Measurements from ENCODE around the gene LIN37. TPM values are rescaled to one million over a fixed set of nuclear protein-coding genes. Genes with fewer than 3 reads are reported as not detected.

The LIN37 gene
- total and polyA plus RNA-seq, 9 of the 15 experiments (the other 6 are each of a cell fraction or from before 2014, with no cell fraction given), result 1.2 to 12.5 (median 8.6) TPM

DNA sequence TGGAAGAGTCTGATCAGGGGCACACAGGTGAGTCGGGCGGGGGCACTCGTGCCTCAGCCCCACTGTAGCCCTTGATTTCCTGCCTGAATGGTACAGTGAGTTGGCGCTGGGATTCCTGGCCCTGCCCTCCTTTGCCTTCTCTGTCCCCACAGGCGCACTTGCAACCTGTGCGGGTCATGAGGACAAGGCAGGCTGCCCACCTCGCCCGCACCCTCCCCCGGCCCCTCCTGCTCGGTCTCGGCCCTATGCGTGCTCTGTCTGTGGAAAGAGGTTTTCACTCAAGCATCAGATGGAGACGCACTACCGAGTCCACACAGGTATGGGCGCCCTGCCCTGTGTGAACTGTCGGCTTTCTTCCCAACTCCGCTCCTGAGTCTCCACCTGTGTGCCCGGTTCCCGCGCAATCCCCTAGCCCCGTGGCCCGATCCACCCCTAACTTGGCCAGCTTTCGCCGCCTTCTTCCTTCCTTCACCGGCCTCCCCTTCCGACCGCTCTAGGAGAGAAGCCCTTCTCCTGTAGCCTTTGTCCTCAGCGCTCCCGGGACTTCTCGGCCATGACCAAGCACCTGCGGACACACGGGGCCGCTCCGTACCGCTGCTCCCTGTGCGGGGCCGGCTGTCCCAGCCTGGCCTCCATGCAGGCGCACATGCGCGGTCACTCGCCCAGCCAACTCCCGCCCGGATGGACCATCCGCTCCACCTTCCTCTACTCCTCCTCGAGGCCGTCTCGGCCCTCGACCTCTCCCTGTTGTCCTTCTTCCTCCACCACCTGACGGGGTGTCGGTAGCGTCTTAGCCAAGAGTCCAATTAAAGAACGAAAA, 32.2 kb upstream of the LIN37 start (continued):
- TF ChIP-seq, protein P1, sequence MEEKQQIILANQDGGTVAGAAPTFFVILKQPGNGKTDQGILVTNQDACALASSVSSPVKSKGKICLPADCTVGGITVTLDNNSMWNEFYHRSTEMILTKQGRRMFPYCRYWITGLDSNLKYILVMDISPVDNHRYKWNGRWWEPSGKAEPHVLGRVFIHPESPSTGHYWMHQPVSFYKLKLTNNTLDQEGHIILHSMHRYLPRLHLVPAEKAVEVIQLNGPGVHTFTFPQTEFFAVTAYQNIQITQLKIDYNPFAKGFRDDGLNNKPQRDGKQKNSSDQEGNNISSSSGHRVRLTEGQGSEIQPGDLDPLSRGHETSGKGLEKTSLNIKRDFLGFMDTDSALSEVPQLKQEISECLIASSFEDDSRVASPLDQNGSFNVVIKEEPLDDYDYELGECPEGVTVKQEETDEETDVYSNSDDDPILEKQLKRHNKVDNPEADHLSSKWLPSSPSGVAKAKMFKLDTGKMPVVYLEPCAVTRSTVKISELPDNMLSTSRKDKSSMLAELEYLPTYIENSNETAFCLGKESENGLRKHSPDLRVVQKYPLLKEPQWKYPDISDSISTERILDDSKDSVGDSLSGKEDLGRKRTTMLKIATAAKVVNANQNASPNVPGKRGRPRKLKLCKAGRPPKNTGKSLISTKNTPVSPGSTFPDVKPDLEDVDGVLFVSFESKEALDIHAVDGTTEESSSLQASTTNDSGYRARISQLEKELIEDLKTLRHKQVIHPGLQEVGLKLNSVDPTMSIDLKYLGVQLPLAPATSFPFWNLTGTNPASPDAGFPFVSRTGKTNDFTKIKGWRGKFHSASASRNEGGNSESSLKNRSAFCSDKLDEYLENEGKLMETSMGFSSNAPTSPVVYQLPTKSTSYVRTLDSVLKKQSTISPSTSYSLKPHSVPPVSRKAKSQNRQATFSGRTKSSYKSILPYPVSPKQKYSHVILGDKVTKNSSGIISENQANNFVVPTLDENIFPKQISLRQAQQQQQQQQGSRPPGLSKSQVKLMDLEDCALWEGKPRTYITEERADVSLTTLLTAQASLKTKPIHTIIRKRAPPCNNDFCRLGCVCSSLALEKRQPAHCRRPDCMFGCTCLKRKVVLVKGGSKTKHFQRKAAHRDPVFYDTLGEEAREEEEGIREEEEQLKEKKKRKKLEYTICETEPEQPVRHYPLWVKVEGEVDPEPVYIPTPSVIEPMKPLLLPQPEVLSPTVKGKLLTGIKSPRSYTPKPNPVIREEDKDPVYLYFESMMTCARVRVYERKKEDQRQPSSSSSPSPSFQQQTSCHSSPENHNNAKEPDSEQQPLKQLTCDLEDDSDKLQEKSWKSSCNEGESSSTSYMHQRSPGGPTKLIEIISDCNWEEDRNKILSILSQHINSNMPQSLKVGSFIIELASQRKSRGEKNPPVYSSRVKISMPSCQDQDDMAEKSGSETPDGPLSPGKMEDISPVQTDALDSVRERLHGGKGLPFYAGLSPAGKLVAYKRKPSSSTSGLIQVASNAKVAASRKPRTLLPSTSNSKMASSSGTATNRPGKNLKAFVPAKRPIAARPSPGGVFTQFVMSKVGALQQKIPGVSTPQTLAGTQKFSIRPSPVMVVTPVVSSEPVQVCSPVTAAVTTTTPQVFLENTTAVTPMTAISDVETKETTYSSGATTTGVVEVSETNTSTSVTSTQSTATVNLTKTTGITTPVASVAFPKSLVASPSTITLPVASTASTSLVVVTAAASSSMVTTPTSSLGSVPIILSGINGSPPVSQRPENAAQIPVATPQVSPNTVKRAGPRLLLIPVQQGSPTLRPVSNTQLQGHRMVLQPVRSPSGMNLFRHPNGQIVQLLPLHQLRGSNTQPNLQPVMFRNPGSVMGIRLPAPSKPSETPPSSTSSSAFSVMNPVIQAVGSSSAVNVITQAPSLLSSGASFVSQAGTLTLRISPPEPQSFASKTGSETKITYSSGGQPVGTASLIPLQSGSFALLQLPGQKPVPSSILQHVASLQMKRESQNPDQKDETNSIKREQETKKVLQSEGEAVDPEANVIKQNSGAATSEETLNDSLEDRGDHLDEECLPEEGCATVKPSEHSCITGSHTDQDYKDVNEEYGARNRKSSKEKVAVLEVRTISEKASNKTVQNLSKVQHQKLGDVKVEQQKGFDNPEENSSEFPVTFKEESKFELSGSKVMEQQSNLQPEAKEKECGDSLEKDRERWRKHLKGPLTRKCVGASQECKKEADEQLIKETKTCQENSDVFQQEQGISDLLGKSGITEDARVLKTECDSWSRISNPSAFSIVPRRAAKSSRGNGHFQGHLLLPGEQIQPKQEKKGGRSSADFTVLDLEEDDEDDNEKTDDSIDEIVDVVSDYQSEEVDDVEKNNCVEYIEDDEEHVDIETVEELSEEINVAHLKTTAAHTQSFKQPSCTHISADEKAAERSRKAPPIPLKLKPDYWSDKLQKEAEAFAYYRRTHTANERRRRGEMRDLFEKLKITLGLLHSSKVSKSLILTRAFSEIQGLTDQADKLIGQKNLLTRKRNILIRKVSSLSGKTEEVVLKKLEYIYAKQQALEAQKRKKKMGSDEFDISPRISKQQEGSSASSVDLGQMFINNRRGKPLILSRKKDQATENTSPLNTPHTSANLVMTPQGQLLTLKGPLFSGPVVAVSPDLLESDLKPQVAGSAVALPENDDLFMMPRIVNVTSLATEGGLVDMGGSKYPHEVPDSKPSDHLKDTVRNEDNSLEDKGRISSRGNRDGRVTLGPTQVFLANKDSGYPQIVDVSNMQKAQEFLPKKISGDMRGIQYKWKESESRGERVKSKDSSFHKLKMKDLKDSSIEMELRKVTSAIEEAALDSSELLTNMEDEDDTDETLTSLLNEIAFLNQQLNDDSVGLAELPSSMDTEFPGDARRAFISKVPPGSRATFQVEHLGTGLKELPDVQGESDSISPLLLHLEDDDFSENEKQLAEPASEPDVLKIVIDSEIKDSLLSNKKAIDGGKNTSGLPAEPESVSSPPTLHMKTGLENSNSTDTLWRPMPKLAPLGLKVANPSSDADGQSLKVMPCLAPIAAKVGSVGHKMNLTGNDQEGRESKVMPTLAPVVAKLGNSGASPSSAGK (IDR thresholded peaks at IDR 0.05), result peak; percentile 89
- TF ChIP-seq POLR2AphosphoS2 (IDR thresholded peaks at IDR 0.05; ENCODE audit: low read length) (no peak), KDM4B (IDR thresholded peaks at IDR 0.05; ENCODE audit: borderline replicate concordance in 2 of 2, low read depth in 1 of 2) (no peak), SMARCC2 (IDR thresholded peaks at IDR 0.05; ENCODE audit: low read depth) (no peak), HDAC8 (tag; IDR thresholded peaks at IDR 0.05) (0 out of 2 replicates have a peak, but pooled peaks have one; percentile 28), RFX7 (CRISPR knock-in tag; IDR thresholded peaks at IDR 0.05) (no peak), JUN (IDR thresholded peaks at IDR 0.05; ENCODE audit: borderline replicate concordance, low read depth, low read length) (no peak), JUN (CRISPR knock-in tag; IDR thresholded peaks at IDR 0.05; ENCODE audit: borderline replicate concordance) (0 out of 2 replicates have a peak, but pooled peaks have one; percentile 8), SRSF7 (optimal IDR thresholded peaks at IDR 0.05; ENCODE audit: low read depth, low read length) (no peak), L3MBTL2 (IDR thresholded peaks at IDR 0.05) (peak; percentile 94), DDX20 (tag; IDR thresholded peaks at IDR 0.05; ENCODE audit: low read depth) (no peak), GATA2 (CRISPR knock-in tag; IDR thresholded peaks at IDR 0.05) (no peak), RBM14 (IDR thresholded peaks at IDR 0.05; ENCODE audit: borderline replicate concordance, insufficient read depth, low read depth, low read length) (no peak), ZNF316 (IDR thresholded peaks at IDR 0.05) (no peak)
- TF ChIP-seq, protein P2, sequence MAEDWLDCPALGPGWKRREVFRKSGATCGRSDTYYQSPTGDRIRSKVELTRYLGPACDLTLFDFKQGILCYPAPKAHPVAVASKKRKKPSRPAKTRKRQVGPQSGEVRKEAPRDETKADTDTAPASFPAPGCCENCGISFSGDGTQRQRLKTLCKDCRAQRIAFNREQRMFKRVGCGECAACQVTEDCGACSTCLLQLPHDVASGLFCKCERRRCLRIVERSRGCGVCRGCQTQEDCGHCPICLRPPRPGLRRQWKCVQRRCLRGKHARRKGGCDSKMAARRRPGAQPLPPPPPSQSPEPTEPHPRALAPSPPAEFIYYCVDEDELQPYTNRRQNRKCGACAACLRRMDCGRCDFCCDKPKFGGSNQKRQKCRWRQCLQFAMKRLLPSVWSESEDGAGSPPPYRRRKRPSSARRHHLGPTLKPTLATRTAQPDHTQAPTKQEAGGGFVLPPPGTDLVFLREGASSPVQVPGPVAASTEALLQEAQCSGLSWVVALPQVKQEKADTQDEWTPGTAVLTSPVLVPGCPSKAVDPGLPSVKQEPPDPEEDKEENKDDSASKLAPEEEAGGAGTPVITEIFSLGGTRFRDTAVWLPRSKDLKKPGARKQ (CRISPR knock-in tag; IDR thresholded peaks at IDR 0.05), result peak; percentile 89

All from K562 (cell line).